Large intestine (tissue), 3 donors: ENCODE results near the gene DICER1. TPM values are rescaled to one million over a fixed set of nuclear protein-coding genes. Genes with fewer than 3 reads are reported as not detected.

Source experiments
- DNase-seq, 2 donors: peaks; one replicate each; pipeline versions ENCODE4 v3.0.0 to v3.0.0-alpha.2; 2013
- H3K27ac ChIP-seq: one replicate; pipeline ENCODE4 v1.5.1; 2013; ENCODE audit warnings: low read length
- H3K27me3 ChIP-seq: 2 replicates; pipeline ENCODE4 v1.6.1; 2013; ENCODE audit warnings: low read length; ENCODE audit not compliant: control insufficient read depth, insufficient read depth
- H3K36me3 ChIP-seq: 2 replicates; pipeline ENCODE4 v1.6.1; 2013; ENCODE audit warnings: low read length; ENCODE audit not compliant: control insufficient read depth, insufficient read depth
- H3K4me1 ChIP-seq: one replicate; pipeline ENCODE4 v1.6.1; 2013; ENCODE audit warnings: low read length; ENCODE audit not compliant: control insufficient read depth, insufficient read depth
- H3K4me3 ChIP-seq: one replicate; pipeline ENCODE4 v1.5.1; 2013; ENCODE audit warnings: low read length
- H3K9me3 ChIP-seq: one replicate; pipeline ENCODE4 v1.6.1; 2013; ENCODE audit warnings: mild to moderate bottlenecking, low read depth, low read length, moderate library complexity; ENCODE audit not compliant: control insufficient read depth
- WGBS: methylation state at CpG from one replicate; pipeline ENCODE4 v1.1.5; 2013; ENCODE audit warnings: low lambda C conversion rate; ENCODE audit not compliant: insufficient coverage; 5-methylcytosine and 5-hydroxymethylcytosine counted together
- polyA plus RNA-seq: library from polyadenylated mRNA; unstranded; fragments of 120-200 nt; gene quantifications from one replicate; pipeline ENCODE4 v1.2.1, GENCODE V29; 2013

The DICER1 gene
- polyA plus RNA-seq, 1 donor = 32.2 TPM

DNA sequence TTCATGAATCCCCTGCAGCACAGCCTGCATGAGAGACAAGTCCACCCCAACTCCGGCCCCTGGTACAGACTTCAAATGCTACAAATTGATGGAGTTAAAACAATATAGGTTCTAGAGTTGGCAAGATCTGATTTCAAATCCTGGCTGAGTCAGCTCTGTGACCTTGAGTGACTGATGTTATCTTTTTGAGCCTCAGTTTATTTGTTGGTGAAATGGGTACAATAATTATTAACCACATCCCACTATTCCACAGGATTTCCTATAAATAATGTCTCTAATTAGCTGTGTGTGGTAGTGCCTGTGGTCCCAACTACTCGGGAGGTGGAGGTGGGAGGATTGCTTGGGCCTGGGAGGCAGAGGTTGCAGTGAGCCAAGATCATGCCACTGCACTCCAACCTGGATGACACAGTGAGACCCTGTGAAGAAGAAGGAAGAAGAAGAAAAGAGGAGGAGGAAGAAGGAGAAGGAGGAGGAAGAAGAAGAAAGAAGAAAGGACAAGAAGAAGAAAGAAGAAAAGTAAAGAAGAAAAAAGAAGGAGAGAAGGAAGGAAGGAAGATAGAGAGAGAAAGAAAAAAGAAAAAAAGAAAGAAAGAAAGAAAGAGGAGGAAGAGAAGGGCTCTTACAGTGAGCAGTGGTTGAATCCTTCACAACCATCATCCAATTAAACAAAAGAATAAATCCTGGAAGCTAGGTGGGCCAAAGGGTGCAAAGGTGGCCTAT is 39.7 kb upstream of the DICER1 start:
- DNase-seq = no peak
- no peaks in the 10 kb centered on the region for H3K4me1 ChIP-seq
- H3K27ac ChIP-seq = no peak overlapping the region
- H3K36me3 ChIP-seq = peaks cover 28% of the 10 kb centered on the region
- no peak overlapping the region for H3K4me3 ChIP-seq
- H3K9me3 ChIP-seq = no peaks in the 10 kb centered on the region
- H3K27me3 ChIP-seq = no peaks in the 10 kb centered on the region
- no CpG with 5 or more reads among the region's 2 CpGs for WGBS

DNA sequence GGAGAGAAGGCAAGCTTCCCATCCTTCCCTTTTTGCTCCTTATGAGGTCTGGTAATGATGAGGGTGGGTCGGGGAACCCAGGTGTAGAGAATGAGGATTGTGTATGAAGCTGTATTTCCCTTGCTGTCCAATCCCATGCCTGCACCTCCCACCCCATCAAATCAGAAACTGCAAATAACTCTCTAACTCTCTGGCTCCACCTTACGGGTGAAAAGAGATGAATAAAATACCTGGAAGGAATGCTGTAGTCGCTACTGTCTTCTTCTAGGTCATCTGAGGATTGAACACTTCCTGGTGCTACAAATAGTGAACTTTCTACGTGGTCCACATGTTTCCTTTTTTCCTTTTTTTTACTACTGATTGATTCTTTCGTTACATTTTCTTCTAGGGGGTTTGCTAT is 38.9 kb upstream of the DICER1 start:
- Histone ChIP-seq H3K4me3 (no peak overlapping the region), H3K9me3 (no peaks in the 10 kb centered on the region), H3K27ac (no peak overlapping the region), H3K4me1 (no peaks in the 10 kb centered on the region), H3K36me3 (peaks cover 31% of the 10 kb centered on the region), H3K27me3 (no peaks in the 10 kb centered on the region)
- 90% methylated on average over 2 of the region's 5 CpGs for WGBS
- peak in 1 of 2 donors; percentile 22 for DNase-seq

DNA sequence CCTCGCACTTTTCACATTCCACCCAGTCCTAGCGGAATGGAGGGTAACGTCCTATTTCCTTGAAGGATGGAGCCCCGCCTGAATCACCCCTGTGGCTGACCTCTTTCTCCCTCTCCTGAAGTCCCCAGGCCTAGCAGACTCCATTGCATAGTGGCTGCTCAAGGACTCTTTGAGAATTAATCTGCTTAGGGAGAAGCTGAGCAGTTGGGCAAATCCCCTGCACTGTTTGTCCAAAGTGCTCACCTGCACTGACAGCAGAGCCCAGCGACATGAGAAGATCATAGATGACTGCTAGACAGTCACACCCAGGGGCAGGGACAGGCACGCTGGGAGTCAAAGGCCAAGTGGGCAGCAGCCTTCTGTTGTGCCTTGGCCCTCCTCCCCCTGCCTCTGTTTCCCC is 37.7 kb upstream of the DICER1 start:
- H3K27me3 ChIP-seq = no peaks in the 10 kb centered on the region
- no CpG with 5 or more reads among the region's 6 CpGs for WGBS
- no peaks in the 10 kb centered on the region for H3K4me1 ChIP-seq
- no peak overlapping the region for H3K27ac ChIP-seq
- no peak overlapping the region for H3K4me3 ChIP-seq
- peaks cover 36% of the 10 kb centered on the region for H3K36me3 ChIP-seq
- no peak for DNase-seq
- no peaks in the 10 kb centered on the region for H3K9me3 ChIP-seq

DNA sequence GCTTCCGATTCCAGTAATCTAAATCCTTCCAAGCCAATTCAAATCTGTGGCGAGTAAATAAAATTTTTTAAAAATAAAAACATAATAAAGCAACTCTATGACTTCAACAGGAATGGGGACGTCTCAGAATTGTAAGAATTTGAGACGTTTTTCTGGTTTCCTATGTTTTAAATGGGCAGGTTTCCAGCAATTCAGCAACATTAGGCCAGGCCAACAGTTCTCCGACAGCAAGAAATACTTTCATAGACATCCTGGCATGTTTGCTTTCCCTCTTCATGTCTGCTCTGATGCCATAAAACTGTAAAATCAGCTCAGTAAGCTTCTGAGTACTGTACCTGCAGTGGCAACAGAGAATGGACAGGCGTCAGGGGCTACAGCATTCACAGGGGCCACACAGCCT is 35.8 kb upstream of the DICER1 start:
- 60% methylated on average over 1 of the region's 6 CpGs for WGBS

DNA sequence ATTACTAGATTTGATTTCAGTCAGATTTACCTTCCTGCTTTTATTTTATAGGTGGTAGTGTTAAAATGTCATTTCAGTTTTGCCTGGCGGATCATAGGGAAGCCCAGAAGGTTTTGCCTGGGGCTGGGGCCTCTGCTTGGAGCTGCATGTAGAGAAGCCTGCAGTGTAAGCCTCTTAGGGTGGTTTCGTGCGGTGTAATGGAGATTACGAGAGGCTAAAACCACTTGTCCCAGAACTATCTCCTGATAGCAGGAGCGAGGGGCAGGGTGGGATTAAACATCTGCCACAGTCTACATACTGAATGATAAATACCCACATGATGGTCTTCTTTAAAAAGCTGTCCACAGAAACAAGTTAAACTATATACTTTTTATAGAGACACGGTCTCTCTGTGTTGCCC is 35.0 kb upstream of the DICER1 start:
- peaks cover 2% of the 10 kb centered on the region for H3K9me3 ChIP-seq
- no peaks in the 10 kb centered on the region for H3K27me3 ChIP-seq
- DNase-seq = no peak
- 100% methylated on average over 1 of the region's 6 CpGs for WGBS
- H3K4me1 ChIP-seq = no peaks in the 10 kb centered on the region
- H3K4me3 ChIP-seq = no peak overlapping the region
- peaks cover 30% of the 10 kb centered on the region for H3K36me3 ChIP-seq
- no peak overlapping the region for H3K27ac ChIP-seq

More for the DNA sequence above, 35.8 kb upstream of the DICER1 start:
- no peak for DNase-seq
- Histone ChIP-seq H3K9me3 (peaks cover 2% of the 10 kb centered on the region), H3K27me3 (no peaks in the 10 kb centered on the region), H3K27ac (no peak overlapping the region), H3K4me1 (no peaks in the 10 kb centered on the region), H3K36me3 (peaks cover 30% of the 10 kb centered on the region), H3K4me3 (no peak overlapping the region)

DNA sequence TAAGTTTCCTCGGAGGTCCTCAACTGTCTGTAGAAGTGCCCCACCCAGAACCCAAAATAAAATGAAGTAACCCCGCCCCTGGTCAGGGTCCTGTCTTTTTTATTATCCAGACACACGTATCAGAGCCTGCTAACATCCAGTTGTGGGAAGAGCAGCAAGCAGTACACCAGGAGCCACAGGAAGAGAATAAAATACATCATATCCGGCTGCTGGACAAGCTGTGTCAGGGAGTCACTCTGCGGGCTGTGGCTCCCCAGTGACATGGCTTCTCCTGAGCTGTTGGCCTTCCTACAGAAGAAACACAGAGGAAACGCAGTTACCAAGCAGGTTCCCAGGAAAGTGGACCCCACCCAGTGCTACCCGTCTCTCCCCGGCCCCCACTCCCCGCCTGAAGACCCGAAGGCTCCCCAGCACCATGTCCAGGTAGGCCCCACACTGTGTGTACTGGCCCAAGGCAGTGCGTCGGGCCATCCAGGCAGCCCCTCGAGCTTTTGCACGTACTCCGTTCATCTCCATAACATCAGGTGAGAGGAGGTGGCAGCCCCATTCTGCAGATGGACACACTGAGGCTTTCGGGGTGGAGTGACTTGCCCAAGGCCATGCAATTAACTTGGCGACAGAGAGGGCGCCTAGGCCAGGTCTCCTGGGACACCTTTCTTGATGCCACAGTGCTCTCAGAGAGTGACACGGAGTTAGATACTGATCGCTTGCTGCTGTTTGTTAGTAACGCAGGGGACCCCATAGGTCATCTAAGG is 34.3 kb upstream of the DICER1 start:
- H3K9me3 ChIP-seq = peaks cover 2% of the 10 kb centered on the region
- no peaks in the 10 kb centered on the region for H3K27me3 ChIP-seq
- no peaks in the 10 kb centered on the region for H3K4me1 ChIP-seq
- no peak for DNase-seq
- no peak overlapping the region for H3K27ac ChIP-seq
- peaks cover 30% of the 10 kb centered on the region for H3K36me3 ChIP-seq
- WGBS = no CpG with 5 or more reads among the region's 21 CpGs
- no peak overlapping the region for H3K4me3 ChIP-seq

DNA sequence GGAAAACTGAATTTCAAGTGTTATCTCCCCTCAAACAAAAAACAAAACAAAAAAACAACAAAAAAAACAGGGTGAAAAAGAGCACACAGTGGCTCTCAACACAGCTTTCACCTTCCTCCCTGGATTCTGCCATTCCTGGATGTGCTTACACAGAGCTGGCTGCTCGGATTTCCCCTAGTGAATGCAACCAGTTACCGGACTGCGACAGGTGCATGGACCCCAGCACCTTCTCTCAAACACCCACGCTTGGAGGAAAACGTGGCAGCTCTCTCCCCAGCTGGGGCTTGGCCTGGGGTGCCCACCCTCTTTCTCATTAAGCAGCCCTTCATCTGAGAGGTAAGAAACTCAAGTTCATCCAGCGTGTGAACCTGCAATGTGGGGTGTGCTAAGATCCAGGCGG is 33.5 kb upstream of the DICER1 start:
- DNase-seq = no peak
- Histone ChIP-seq H3K27me3 (no peaks in the 10 kb centered on the region), H3K36me3 (peaks cover 30% of the 10 kb centered on the region), H3K4me3 (no peak overlapping the region), H3K4me1 (peaks cover under 1% of the 10 kb centered on the region), H3K9me3 (peaks cover 2% of the 10 kb centered on the region), H3K27ac (no peak overlapping the region)
- WGBS = no CpG with 5 or more reads among the region's 7 CpGs

DNA sequence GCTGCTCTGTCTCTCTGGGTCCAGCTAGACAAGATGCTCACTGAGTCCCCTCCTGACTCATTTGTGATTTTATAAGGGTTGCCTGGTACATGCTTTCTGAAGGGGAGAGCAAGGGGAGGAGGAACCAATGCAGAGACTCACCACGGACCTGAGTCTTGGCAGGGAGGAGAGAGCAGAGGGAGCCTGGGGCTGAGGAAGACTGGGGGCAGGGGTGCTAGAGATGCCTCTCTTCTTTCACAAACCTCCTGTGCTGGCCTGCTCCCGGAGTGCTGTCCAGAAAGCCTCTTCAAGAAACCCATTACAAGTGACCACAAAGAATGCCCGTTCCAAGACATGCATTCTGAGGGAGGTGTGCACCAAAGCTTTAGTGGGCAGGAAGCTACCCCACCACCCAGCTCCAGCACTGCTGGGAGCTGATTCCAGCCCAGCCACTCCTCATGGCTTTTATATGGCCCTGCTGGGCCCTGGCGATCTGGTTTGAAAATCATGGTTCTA is 33.1 kb upstream of the DICER1 start:
- Histone ChIP-seq H3K4me3 (no peak overlapping the region), H3K4me1 (peaks cover 5% of the 10 kb centered on the region), H3K27ac (no peak overlapping the region), H3K27me3 (no peaks in the 10 kb centered on the region), H3K9me3 (peaks cover 2% of the 10 kb centered on the region), H3K36me3 (peaks cover 30% of the 10 kb centered on the region)
- WGBS = no CpG with 5 or more reads among the region's 4 CpGs
- no peak for DNase-seq

DNA sequence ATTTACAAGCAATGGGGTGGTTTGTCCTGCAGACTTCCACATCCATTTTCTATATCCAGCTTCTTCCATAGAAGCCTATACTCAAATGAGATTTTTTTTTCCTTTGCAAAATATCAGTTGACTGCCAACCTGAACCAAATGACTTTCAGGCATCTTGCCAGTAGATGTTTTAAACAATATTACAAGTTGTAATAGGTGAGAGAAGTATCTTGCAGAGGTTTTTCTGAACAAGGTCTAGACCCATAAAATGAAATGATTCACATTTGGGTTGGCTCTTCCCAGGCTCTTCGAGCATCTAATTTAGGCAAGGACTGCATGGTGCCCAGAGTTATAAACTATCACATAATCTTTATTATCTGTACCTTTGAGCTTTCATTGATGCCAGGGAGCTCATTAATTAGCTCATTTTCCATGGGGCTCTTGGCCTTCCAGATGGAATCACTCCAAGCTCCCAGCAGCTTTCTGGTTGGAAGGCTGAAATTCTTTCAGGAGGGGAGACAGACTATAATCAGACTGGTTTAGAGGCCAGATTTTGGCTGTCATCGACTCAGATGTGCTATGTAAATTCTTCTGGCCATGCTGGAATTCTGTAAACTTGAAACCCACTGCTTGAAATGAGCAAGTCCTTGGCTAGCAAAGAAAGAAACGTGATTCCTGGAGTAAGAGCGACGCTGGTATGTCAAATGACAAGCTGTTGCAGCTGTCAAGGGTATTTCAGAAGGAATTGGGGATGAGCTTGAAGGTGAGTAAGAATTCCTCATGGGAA is 32.2 kb upstream of the DICER1 start:
- H3K27ac ChIP-seq = no peak overlapping the region
- no CpG with 5 or more reads among the region's 5 CpGs for WGBS
- peaks cover 9% of the 10 kb centered on the region for H3K4me1 ChIP-seq
- no peaks in the 10 kb centered on the region for H3K27me3 ChIP-seq
- H3K9me3 ChIP-seq = peaks cover 2% of the 10 kb centered on the region
- H3K36me3 ChIP-seq = peaks cover 25% of the 10 kb centered on the region
- no peak for DNase-seq
- no peak overlapping the region for H3K4me3 ChIP-seq

DNA sequence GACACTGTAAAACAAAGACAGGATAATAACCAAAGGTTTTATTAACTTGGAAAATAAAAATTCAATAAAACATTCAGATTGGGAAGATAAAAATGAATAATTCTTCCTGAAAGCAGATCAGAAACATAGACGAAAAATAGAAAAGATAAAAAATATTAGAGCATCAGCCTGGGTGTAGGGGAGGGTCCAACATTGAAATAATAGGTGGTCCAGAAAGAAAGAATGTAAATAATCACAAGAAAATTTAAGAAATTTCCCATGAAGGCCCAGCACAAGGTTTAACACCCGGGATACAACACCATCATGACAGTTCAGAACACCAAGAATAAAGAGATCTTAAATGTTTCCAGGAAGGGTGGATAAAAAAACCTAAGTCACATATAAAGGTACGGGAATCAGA is 31.1 kb upstream of the DICER1 start:
- 93% methylated on average over 1 of the region's 3 CpGs for WGBS
- Histone ChIP-seq H3K27ac (no peak overlapping the region), H3K9me3 (peaks cover 2% of the 10 kb centered on the region), H3K36me3 (peaks cover 19% of the 10 kb centered on the region), H3K27me3 (no peaks in the 10 kb centered on the region), H3K4me1 (peaks cover 9% of the 10 kb centered on the region), H3K4me3 (no peak overlapping the region)
- no peak for DNase-seq
